Measurements from ENCODE around the gene SPINT4.

- TF ChIP-seq POLR2AphosphoS5 (IDR thresholded peaks at IDR 0.05; ENCODE audit: low read depth, low read length) (no peak), CTCF (IDR thresholded peaks at IDR 0.05) (no peak)
These were observed 20.3 kb upstream of the SPINT4 start, which contains the start of gene WFDC13 for GRCh38 chr20:45701873-45702272.

Data from Panc1 (cell line).